Fibroblast of lung (primary cell): ENCODE results near the gene RNF145. TPM values are rescaled to one million over a fixed set of nuclear protein-coding genes. Genes with fewer than 3 reads are reported as not detected.
"Not testable (repeated sequence)": the region's sequence is repeated elsewhere in the genome, so short reads cannot be mapped to it uniquely, and the experiment has no call there.

Experiments
- DNase-seq, 2 donors: peaks; one replicate each; pipeline versions ENCODE4 v3.0.0 to v3.0.0-alpha.2; 2010; ENCODE audit warnings: low read depth in 2 of 2
- H2AFZ ChIP-seq: 2 replicates; pipeline ENCODE4 v1.5.1; 2012; ENCODE audit warnings: low read length, control low read depth, inconsistent platforms
- H3K27ac ChIP-seq: 2 replicates; pipeline ENCODE4 v1.5.1; 2011; ENCODE audit warnings: low read length, control low read depth; ENCODE audit not compliant: insufficient read depth
- H3K27me3 ChIP-seq: 2 replicates; pipeline ENCODE4 v1.5.1; 2011; ENCODE audit warnings: mild to moderate bottlenecking, low read length; ENCODE audit not compliant: control insufficient read depth, insufficient read depth
- H3K36me3 ChIP-seq: 2 replicates; pipeline ENCODE4 v1.5.1; 2011; ENCODE audit warnings: low read length; ENCODE audit not compliant: control insufficient read depth, insufficient read depth
- H3K4me1 ChIP-seq: 2 replicates; pipeline ENCODE4 v1.5.1; 2011; ENCODE audit warnings: low read length; ENCODE audit not compliant: control insufficient read depth, insufficient read depth; ENCODE audit errors: extremely low read depth
- H3K4me2 ChIP-seq: 2 replicates; pipeline ENCODE4 v1.5.1; 2011; ENCODE audit warnings: low read length, control low read depth; ENCODE audit not compliant: insufficient read depth; ENCODE audit errors: extremely low read depth
- H3K4me3 ChIP-seq, 4 experiments: fragments of 200-600 bp in 1 of 4; sonication (generic) in 1 of 4; replicated peaks in 1 of 4; 2 replicates each; pipeline ENCODE4 v1.5.1; 2011 to 2016; ENCODE audit warnings: low read length in 4 of 4, low read depth in 3 of 4, mild to moderate bottlenecking in 3 of 4, control low read depth in 2 of 4, inconsistent platforms in 1 of 4, mixed read lengths in 1 of 4; ENCODE audit not compliant: insufficient read depth in 1 of 4; ENCODE audit errors: control extremely low read depth in 1 of 4
- H3K79me2 ChIP-seq: 2 replicates; pipeline ENCODE4 v1.5.1; 2012; ENCODE audit warnings: mild to moderate bottlenecking, low read length, inconsistent platforms; ENCODE audit not compliant: control insufficient read depth, insufficient read depth
- H3K9ac ChIP-seq: 2 replicates; pipeline ENCODE4 v1.5.1; 2011; ENCODE audit warnings: mild to moderate bottlenecking, low read length, control low read depth; ENCODE audit not compliant: insufficient read depth
- H3K9me3 ChIP-seq: 2 replicates; pipeline ENCODE4 v1.5.1; 2012; ENCODE audit warnings: low read depth, low read length; ENCODE audit not compliant: control insufficient read depth, insufficient read depth
- H4K20me1 ChIP-seq: 2 replicates; pipeline ENCODE4 v1.5.1; 2011; ENCODE audit warnings: low read length; ENCODE audit not compliant: control insufficient read depth, insufficient read depth; ENCODE audit errors: extremely low read depth
- EZH2 ChIP-seq: IDR thresholded peaks from 2 replicates; pipeline ENCODE4 v1.5.1; 2012; ENCODE audit warnings: low read length, control low read depth, mild to moderate bottlenecking; ENCODE audit errors: missing control alignments
- polyA plus RNA-seq, 2 donors: library from polyadenylated mRNA; depleted of rRNA in 1 of 2; stranded (reverse) in 1 of 2; unstranded in 1 of 2; fragments of >200 nt; gene quantifications; 2 replicates each; pipeline ENCODE4 v1.2.1, GENCODE V29; 2011 to 2012; ENCODE audit warnings: missing spikeins in 1 of 2
- total RNA-seq: library from RNA; depleted of rRNA; stranded (reverse); fragments of >200 nt; gene quantifications from 2 replicates; pipeline ENCODE4 v1.2.1, GENCODE V29; 2014
- TF ChIP-seq, protein P1 (sequence below), 2 donors: IDR thresholded peaks in 1 of 2; conservative IDR thresholded peaks in 1 of 2; 1 replicate in 1 of 2; 2 replicates in 1 of 2; pipeline ENCODE4 v1.5.1; 2011 to 2012; ENCODE audit warnings: low read length in 2 of 2, control low read depth in 1 of 2, inconsistent platforms in 1 of 2, low read depth in 1 of 2, mild to moderate bottlenecking in 1 of 2

Gene RNF145
- total and polyA plus RNA-seq, 2 donors (not counting 1 experiment from before 2014, with no cell fraction given): 54.2 to 75.0 TPM

DNA sequence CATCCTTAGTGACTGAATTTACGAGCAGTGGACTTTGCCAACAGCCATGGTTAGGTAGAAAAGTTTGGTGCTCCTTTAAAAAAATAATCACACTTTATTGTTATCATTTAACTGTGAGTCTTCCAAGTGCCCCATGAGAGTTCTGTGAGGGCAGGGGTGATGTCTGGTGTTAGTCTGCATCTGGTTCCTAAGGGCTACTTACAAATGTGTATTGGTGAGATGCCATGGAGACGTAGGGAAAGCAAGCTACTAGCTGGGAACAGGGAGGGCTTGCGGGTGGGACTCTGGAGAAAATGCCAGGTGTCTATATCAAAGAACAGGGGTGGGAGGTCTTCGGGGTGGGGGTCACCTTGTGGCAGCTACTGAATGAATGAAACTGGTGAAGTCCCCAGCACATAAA lies 62.5 kb downstream of the RNF145 start:
- TF ChIP-seq, protein P1, sequence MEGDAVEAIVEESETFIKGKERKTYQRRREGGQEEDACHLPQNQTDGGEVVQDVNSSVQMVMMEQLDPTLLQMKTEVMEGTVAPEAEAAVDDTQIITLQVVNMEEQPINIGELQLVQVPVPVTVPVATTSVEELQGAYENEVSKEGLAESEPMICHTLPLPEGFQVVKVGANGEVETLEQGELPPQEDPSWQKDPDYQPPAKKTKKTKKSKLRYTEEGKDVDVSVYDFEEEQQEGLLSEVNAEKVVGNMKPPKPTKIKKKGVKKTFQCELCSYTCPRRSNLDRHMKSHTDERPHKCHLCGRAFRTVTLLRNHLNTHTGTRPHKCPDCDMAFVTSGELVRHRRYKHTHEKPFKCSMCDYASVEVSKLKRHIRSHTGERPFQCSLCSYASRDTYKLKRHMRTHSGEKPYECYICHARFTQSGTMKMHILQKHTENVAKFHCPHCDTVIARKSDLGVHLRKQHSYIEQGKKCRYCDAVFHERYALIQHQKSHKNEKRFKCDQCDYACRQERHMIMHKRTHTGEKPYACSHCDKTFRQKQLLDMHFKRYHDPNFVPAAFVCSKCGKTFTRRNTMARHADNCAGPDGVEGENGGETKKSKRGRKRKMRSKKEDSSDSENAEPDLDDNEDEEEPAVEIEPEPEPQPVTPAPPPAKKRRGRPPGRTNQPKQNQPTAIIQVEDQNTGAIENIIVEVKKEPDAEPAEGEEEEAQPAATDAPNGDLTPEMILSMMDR (conservative IDR thresholded peaks at IDR 0.05 in 1 of 2, IDR thresholded peaks at IDR 0.05 in 1 of 2; ENCODE audit: low read depth in 1 of 2, low read length in 2 of 2): no peak
- no peak for TF ChIP-seq EZH2
- H3K4me3 ChIP-seq: no peak overlapping the region
- H4K20me1 ChIP-seq: no peaks in the 10 kb centered on the region
- no peak overlapping the region for H2AFZ ChIP-seq
- no peaks in the 10 kb centered on the region for H3K9me3 ChIP-seq
- peaks cover 3% of the 10 kb centered on the region for H3K27me3 ChIP-seq
- no peak for DNase-seq
- no peaks in the 10 kb centered on the region for H3K79me2 ChIP-seq
- H3K36me3 ChIP-seq: no peaks in the 10 kb centered on the region
- no peak overlapping the region for H3K27ac ChIP-seq
- H3K9ac ChIP-seq: no peak overlapping the region
- H3K4me2 ChIP-seq: no peak overlapping the region
- H3K4me1 ChIP-seq: no peaks in the 10 kb centered on the region

DNA sequence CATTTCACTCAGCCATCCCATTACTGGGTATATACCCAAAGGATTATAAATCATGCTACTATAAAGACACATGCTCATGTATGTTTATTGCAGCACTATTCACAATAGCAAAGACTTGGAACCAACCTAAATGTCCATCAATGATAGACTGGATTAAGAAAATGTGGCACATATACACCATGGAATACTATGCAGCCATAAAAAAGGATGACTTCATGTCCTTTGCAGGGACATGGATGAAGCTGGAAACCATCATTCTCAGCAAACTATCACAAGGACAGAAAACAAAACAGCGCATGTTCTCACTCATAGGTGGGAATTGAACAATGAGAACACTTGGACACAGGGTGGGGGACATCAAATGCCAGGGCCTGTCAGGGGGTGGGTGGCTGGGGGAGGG lies 64.2 kb downstream of the RNF145 start:
- not testable (repeated sequence) for H3K27me3 ChIP-seq, H3K9me3 ChIP-seq, H3K4me2 ChIP-seq, H3K36me3 ChIP-seq, H3K27ac ChIP-seq, H2AFZ ChIP-seq, DNase-seq, H3K9ac ChIP-seq, H3K4me3 ChIP-seq, H3K79me2 ChIP-seq, H3K4me1 ChIP-seq, H4K20me1 ChIP-seq

DNA sequence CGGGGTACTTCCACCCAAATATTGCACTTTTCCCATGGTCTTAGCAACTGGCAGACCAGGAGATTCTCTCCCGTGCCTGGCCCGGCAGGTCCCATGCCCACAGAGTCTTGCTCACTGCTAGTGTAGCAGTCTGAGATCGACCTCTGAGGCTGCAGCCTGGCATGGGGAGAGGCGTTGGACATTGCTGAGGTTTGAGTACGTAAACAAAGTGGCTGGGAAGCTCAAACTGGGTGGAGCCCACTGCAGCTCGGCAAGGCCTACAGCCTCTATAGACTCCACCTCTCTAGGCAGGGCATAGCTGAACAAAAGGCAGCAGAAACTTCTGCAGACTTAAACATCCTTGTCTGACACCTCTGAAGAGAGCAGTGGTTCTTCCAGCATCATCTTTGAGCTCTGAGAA lies 69.6 kb downstream of the RNF145 start:
- H3K9me3 ChIP-seq: no peaks in the 10 kb centered on the region
- no peak overlapping the region for H3K4me2 ChIP-seq
- H3K27me3 ChIP-seq: no peaks in the 10 kb centered on the region
- peaks cover 3% of the 10 kb centered on the region for H3K4me1 ChIP-seq
- TF ChIP-seq EZH2: no peak
- TF ChIP-seq, protein P1 (conservative IDR thresholded peaks at IDR 0.05 in 1 of 2, IDR thresholded peaks at IDR 0.05 in 1 of 2; ENCODE audit: low read depth in 1 of 2, low read length in 2 of 2): no peak
- no peak for DNase-seq
- no peaks in the 10 kb centered on the region for H3K36me3 ChIP-seq
- H2AFZ ChIP-seq: no peak overlapping the region
- no peaks in the 10 kb centered on the region for H4K20me1 ChIP-seq
- H3K4me3 ChIP-seq: no peak overlapping the region
- no peak overlapping the region for H3K27ac ChIP-seq
- H3K9ac ChIP-seq: no peak overlapping the region
- H3K79me2 ChIP-seq: no peaks in the 10 kb centered on the region
